Measurements from ENCODE around the gene YPEL3. TPM values are rescaled to one million over a fixed set of nuclear protein-coding genes. Genes with fewer than 3 reads are reported as not detected.

Gene YPEL3
- total RNA-seq, 1 donor from 2014 or later, result 6.8 TPM

GRCh38 chr16:30051518-30051917 is 44.5 kb downstream of the YPEL3 start:
- no peak overlapping the region for H3K9ac ChIP-seq
- no peaks in the 10 kb centered on the region for H3K79me2 ChIP-seq (ENCODE audit: low read depth)
- no peak overlapping the region for H3K4me3 ChIP-seq
- H3F3A ChIP-seq (ENCODE audit: low read depth), result peaks cover 48% of the 10 kb centered on the region
- no peaks in the 10 kb centered on the region for H3K36me3 ChIP-seq
- no peaks in the 10 kb centered on the region for H3K27me3 ChIP-seq
- no peak for TF ChIP-seq EZH2phosphoT487 (IDR thresholded peaks at IDR 0.05)
- no peak for TF ChIP-seq CTCF (IDR thresholded peaks at IDR 0.05)
- no peak for TF ChIP-seq EZH2 (IDR thresholded peaks at IDR 0.05)
- no peak overlapping the region for H3K27ac ChIP-seq
- DNase-seq (ENCODE audit: low spot score), result no peak
- no peaks in the 10 kb centered on the region for H4K20me1 ChIP-seq (ENCODE audit: low read depth)
- no peaks in the 10 kb centered on the region for H3K9me3 ChIP-seq (ENCODE audit: low read depth)
- no peak overlapping the region for H3K4me2 ChIP-seq
- H3K4me1 ChIP-seq, result peaks cover 17% of the 10 kb centered on the region
- Mint-ChIP-seq H3K27ac (peak overlapping the region; percentile 95), H3K9me3 (no peaks in the 10 kb centered on the region), H3K36me3 (no peaks in the 10 kb centered on the region), H3K4me1 (peaks cover 43% of the 10 kb centered on the region), H3K27me3 (ENCODE audit: insufficient read depth, low read depth) (peaks cover 13% of the 10 kb centered on the region), H3K4me3 (peak overlapping the region; percentile 77)
- H2AFZ ChIP-seq (replicated peaks), result no peak overlapping the region

- Mint-ChIP-seq H3K27ac (no peak overlapping the region), H3K27me3 (ENCODE audit: insufficient read depth, low read depth) (peaks cover 22% of the 10 kb centered on the region), H3K4me1 (peaks cover 38% of the 10 kb centered on the region), H3K9me3 (no peaks in the 10 kb centered on the region), H3K4me3 (peak overlapping the region; percentile 30), H3K36me3 (no peaks in the 10 kb centered on the region)
- no peak overlapping the region for H3K4me2 ChIP-seq
- H3F3A ChIP-seq (ENCODE audit: low read depth), result peaks cover 47% of the 10 kb centered on the region
- H3K79me2 ChIP-seq (ENCODE audit: low read depth), result no peaks in the 10 kb centered on the region
- no peaks in the 10 kb centered on the region for H4K20me1 ChIP-seq (ENCODE audit: low read depth)
- H3K27me3 ChIP-seq, result no peaks in the 10 kb centered on the region
- peaks cover 17% of the 10 kb centered on the region for H3K4me1 ChIP-seq
- no peak overlapping the region for H3K4me3 ChIP-seq
- no peak overlapping the region for H3K27ac ChIP-seq
- no peak for DNase-seq (ENCODE audit: low spot score)
- TF ChIP-seq CTCF (IDR thresholded peaks at IDR 0.05), result no peak
- TF ChIP-seq EZH2 (IDR thresholded peaks at IDR 0.05), result no peak
- TF ChIP-seq EZH2phosphoT487 (IDR thresholded peaks at IDR 0.05), result no peak
- no peaks in the 10 kb centered on the region for H3K36me3 ChIP-seq
- no peak overlapping the region for H3K9ac ChIP-seq
- no peaks in the 10 kb centered on the region for H3K9me3 ChIP-seq (ENCODE audit: low read depth)
- no peak overlapping the region for H2AFZ ChIP-seq (replicated peaks)
Observed at GRCh38 chr16:30049871-30050270, 46.1 kb downstream of the YPEL3 start.

GRCh38 chr16:30046588-30046987 is 49.4 kb downstream of the YPEL3 start:
- H3K27ac Mint-ChIP-seq, result no peak overlapping the region

More at GRCh38 chr16:30046588-30046987, 49.4 kb downstream of the YPEL3 start:
- peaks cover 19% of the 10 kb centered on the region for H3K27me3 Mint-ChIP-seq (ENCODE audit: insufficient read depth, low read depth)
- TF ChIP-seq EZH2 (IDR thresholded peaks at IDR 0.05) (no peak), CTCF (IDR thresholded peaks at IDR 0.05) (no peak), EZH2phosphoT487 (IDR thresholded peaks at IDR 0.05) (no peak)
- no peak overlapping the region for H3K9ac ChIP-seq
- peaks cover 12% of the 10 kb centered on the region for H3K4me1 ChIP-seq
- DNase-seq (ENCODE audit: low spot score), result no peak
- H3K4me3 Mint-ChIP-seq, result no peak overlapping the region
- H4K20me1 ChIP-seq (ENCODE audit: low read depth), result no peaks in the 10 kb centered on the region
- peaks cover 7% of the 10 kb centered on the region for H3K27me3 ChIP-seq
- H3K9me3 Mint-ChIP-seq, result no peaks in the 10 kb centered on the region
- H2AFZ ChIP-seq (replicated peaks), result no peak overlapping the region
- H3F3A ChIP-seq (ENCODE audit: low read depth), result peaks cover 34% of the 10 kb centered on the region
- H3K4me1 Mint-ChIP-seq, result peaks cover 24% of the 10 kb centered on the region
- no peaks in the 10 kb centered on the region for H3K36me3 ChIP-seq
- no peak overlapping the region for H3K4me3 ChIP-seq
- no peak overlapping the region for H3K27ac ChIP-seq
- H3K36me3 Mint-ChIP-seq, result no peaks in the 10 kb centered on the region
- H3K9me3 ChIP-seq (ENCODE audit: low read depth), result no peaks in the 10 kb centered on the region
- H3K4me2 ChIP-seq, result no peak overlapping the region
- no peaks in the 10 kb centered on the region for H3K79me2 ChIP-seq (ENCODE audit: low read depth)

Data from neural progenitor cell (in vitro differentiated cells).